ENCODE measurements around the gene DDX6.
A peak's percentile ranks its signal among the peaks of the same experiment; 100 is the strongest.

DNA sequence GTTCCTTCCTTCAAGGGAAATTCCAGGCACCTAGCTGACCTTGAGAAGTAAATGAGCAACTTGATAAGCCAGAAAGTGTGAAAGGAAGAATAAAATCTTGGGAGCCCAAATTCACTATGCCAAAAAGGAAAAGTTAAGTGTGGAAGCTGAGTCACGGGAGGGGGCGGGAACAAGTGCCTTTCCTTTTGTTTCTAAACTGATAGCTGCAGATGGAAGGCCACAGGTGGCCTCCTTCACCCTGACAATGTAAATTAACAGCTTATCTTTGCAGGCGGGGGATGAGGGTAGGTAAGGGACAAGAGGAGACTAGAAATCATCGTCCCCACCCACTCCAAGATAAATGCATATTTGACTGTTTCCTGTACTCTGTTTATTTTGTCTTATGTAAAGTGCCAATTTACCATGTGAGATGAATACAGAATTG, 75.1 kb downstream of the DDX6 start:
- TF ChIP-seq, protein P1, sequence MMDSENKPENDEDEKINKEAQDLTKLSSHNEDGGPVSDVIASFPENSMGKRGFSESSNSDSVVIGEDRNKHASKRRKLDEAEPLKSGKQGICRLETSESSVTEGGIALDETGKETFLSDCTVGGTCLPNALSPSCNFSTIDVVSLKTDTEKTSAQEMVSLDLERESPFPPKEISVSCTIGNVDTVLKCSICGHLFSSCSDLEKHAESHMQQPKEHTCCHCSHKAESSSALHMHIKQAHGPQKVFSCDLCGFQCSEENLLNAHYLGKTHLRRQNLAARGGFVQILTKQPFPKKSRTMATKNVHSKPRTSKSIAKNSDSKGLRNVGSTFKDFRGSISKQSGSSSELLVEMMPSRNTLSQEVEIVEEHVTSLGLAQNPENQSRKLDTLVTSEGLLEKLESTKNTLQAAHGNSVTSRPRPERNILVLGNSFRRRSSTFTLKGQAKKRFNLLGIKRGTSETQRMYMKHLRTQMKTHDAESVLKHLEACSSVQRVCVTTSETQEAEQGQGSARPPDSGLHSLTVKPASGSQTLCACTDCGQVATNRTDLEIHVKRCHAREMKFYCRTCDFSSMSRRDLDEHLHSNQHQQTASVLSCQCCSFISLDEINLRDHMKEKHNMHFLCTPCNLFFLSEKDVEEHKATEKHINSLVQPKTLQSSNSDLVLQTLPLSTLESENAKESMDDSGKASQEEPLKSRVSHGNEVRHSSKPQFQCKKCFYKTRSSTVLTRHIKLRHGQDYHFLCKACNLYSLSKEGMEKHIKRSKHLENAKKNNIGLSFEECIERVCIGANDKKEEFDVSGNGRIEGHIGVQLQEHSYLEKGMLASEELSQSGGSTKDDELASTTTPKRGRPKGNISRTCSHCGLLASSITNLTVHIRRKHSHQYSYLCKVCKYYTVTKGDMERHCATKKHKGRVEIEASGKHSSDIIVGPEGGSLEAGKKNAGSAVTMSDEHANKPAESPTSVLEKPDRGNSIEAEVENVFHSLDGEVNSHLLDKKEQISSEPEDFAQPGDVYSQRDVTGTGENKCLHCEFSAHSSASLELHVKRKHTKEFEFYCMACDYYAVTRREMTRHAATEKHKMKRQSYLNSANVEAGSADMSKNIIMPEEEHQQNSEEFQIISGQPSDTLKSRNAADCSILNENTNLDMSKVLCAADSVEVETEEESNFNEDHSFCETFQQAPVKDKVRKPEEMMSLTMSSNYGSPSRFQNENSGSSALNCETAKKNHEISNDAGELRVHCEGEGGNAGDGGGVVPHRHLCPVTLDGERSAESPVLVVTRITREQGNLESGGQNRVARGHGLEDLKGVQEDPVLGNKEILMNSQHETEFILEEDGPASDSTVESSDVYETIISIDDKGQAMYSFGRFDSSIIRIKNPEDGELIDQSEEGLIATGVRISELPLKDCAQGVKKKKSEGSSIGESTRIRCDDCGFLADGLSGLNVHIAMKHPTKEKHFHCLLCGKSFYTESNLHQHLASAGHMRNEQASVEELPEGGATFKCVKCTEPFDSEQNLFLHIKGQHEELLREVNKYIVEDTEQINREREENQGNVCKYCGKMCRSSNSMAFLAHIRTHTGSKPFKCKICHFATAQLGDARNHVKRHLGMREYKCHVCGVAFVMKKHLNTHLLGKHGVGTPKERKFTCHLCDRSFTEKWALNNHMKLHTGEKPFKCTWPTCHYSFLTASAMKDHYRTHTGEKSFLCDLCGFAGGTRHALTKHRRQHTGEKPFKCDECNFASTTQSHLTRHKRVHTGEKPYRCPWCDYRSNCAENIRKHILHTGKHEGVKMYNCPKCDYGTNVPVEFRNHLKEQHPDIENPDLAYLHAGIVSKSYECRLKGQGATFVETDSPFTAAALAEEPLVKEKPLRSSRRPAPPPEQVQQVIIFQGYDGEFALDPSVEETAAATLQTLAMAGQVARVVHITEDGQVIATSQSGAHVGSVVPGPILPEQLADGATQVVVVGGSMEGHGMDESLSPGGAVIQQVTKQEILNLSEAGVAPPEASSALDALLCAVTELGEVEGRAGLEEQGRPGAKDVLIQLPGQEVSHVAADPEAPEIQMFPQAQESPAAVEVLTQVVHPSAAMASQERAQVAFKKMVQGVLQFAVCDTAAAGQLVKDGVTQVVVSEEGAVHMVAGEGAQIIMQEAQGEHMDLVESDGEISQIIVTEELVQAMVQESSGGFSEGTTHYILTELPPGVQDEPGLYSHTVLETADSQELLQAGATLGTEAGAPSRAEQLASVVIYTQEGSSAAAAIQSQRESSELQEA (IDR thresholded peaks at IDR 0.05; ENCODE audit: low read depth) = no peak
- TF ChIP-seq, protein P2, sequence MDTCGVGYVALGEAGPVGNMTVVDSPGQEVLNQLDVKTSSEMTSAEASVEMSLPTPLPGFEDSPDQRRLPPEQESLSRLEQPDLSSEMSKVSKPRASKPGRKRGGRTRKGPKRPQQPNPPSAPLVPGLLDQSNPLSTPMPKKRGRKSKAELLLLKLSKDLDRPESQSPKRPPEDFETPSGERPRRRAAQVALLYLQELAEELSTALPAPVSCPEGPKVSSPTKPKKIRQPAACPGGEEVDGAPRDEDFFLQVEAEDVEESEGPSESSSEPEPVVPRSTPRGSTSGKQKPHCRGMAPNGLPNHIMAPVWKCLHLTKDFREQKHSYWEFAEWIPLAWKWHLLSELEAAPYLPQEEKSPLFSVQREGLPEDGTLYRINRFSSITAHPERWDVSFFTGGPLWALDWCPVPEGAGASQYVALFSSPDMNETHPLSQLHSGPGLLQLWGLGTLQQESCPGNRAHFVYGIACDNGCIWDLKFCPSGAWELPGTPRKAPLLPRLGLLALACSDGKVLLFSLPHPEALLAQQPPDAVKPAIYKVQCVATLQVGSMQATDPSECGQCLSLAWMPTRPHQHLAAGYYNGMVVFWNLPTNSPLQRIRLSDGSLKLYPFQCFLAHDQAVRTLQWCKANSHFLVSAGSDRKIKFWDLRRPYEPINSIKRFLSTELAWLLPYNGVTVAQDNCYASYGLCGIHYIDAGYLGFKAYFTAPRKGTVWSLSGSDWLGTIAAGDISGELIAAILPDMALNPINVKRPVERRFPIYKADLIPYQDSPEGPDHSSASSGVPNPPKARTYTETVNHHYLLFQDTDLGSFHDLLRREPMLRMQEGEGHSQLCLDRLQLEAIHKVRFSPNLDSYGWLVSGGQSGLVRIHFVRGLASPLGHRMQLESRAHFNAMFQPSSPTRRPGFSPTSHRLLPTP (IDR thresholded peaks at IDR 0.05; ENCODE audit: borderline replicate concordance, extremely low read depth, insufficient read length) = no peak
- TF ChIP-seq SIX5 (IDR thresholded peaks at IDR 0.05; ENCODE audit: borderline replicate concordance in 1 of 2, insufficient read depth in 1 of 2, low read depth in 1 of 2, low read length in 2 of 2) (no peak), RB1 (IDR thresholded peaks at IDR 0.05; ENCODE audit: low read depth) (no peak), TCFL5 (CRISPR knock-in tag; conservative IDR thresholded peaks at IDR 0.05) (no peak), RCOR1 (IDR thresholded peaks at IDR 0.05; ENCODE audit: borderline replicate concordance in 1 of 2, low read depth in 2 of 2, low read length in 2 of 2) (peak in 1 of 2 experiments; percentile 93; a peak in 2 of 4 replicates), ATF1 (CRISPR knock-in tag; IDR thresholded peaks at IDR 0.05) (no peak), ATF1 (tag; IDR thresholded peaks at IDR 0.05) (no peak)
- TF ChIP-seq, protein P3, sequence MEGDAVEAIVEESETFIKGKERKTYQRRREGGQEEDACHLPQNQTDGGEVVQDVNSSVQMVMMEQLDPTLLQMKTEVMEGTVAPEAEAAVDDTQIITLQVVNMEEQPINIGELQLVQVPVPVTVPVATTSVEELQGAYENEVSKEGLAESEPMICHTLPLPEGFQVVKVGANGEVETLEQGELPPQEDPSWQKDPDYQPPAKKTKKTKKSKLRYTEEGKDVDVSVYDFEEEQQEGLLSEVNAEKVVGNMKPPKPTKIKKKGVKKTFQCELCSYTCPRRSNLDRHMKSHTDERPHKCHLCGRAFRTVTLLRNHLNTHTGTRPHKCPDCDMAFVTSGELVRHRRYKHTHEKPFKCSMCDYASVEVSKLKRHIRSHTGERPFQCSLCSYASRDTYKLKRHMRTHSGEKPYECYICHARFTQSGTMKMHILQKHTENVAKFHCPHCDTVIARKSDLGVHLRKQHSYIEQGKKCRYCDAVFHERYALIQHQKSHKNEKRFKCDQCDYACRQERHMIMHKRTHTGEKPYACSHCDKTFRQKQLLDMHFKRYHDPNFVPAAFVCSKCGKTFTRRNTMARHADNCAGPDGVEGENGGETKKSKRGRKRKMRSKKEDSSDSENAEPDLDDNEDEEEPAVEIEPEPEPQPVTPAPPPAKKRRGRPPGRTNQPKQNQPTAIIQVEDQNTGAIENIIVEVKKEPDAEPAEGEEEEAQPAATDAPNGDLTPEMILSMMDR (IDR thresholded peaks at IDR 0.05 in 2 of 3, conservative IDR thresholded peaks at IDR 0.05 in 1 of 3; ENCODE audit: insufficient read depth in 2 of 3, low read depth in 1 of 3, low read length in 3 of 3) = no peak

Data from K562 (cell line).